H1 (cell line): ENCODE data around the gene SKP2. TPM values are rescaled to one million over a fixed set of nuclear protein-coding genes. Genes with fewer than 3 reads are reported as not detected.

ENCODE experiments used
- ATF2 ChIP-seq: IDR thresholded peaks from 2 replicates; pipeline ENCODE4 v1.6.1; 2012; ENCODE audit warnings: low read length, inconsistent platforms
- BRCA1 ChIP-seq: IDR thresholded peaks from 2 replicates; pipeline ENCODE4 v1.6.1; 2012; ENCODE audit warnings: low read depth, low read length, improper control_type of control experiment
- GTF2F1 ChIP-seq: IDR thresholded peaks from 2 replicates; pipeline ENCODE4 v1.6.1; 2012; ENCODE audit warnings: low read depth, low read length, improper control_type of control experiment, borderline replicate concordance
- PHF8 ChIP-seq: fragments of 200-600 bp; sonication (generic); conservative IDR thresholded peaks from 2 replicates; pipeline ENCODE4 v1.7.1; 2012; ENCODE audit warnings: low read depth, mild to moderate bottlenecking, inconsistent platforms, low read length, moderate library complexity
- RXRA ChIP-seq: IDR thresholded peaks from 2 replicates; pipeline ENCODE4 v1.6.1; 2011; ENCODE audit warnings: low read depth, mild to moderate bottlenecking, low read length, moderate library complexity; ENCODE audit not compliant: insufficient read depth
- SIX5 ChIP-seq: IDR thresholded peaks from 2 replicates; pipeline ENCODE4 v1.6.1; 2011; ENCODE audit warnings: mild to moderate bottlenecking, low read depth, low read length
- TBP ChIP-seq: IDR thresholded peaks from 2 replicates; pipeline ENCODE4 v1.6.1; 2011; ENCODE audit warnings: low read depth, low read length, improper control_type of control experiment
- TEAD4 ChIP-seq: IDR thresholded peaks from 2 replicates; pipeline ENCODE4 v1.6.1; 2012; ENCODE audit warnings: low read depth, low read length, inconsistent platforms, mixed read lengths
- polyA plus RNA-seq, 7 experiments: library from polyadenylated mRNA; depleted of rRNA in 3 of 7; stranded (reverse) in 5 of 7; unstranded in 2 of 7; fragments of >200 nt in 5 of 7; fragments of 200-250 nt in 2 of 7; gene quantifications; 1 replicate in 5 of 7; 2 replicates in 1 of 7; 4 replicates in 1 of 7; pipeline versions ENCODE4 v1.2.1 to v1.2.3, GENCODE V29; 2011 to 2013; ENCODE audit warnings: missing spikeins in 2 of 7, mixed read lengths in 2 of 7
- total RNA-seq: library from RNA; stranded (reverse); fragmentation: NEBNext Ultra II Directional; extraction: Animal tissue kit (Norgen Biotek cat#: 25700); gene quantifications from 2 replicates; pipeline ENCODE4 v1.2.1, GENCODE V29; 2021
- TF ChIP-seq, protein P1 (sequence below): IDR thresholded peaks from 2 replicates; pipeline ENCODE4 v1.6.1; 2011; ENCODE audit warnings: low read depth, mild to moderate bottlenecking, low read length; ENCODE audit not compliant: insufficient read depth

The SKP2 gene
- total and polyA plus RNA-seq, 2 of the 8 experiments (the other 6 are each of a cell fraction or from before 2014, with no cell fraction given), result 49.9 to 104 TPM

GRCh38 chr5:36180556-36181350 lies 28.8 kb downstream of the SKP2 start (continued):
- no peak for TF ChIP-seq ATF2
- TF ChIP-seq PHF8, result no peak
- no peak for TF ChIP-seq SIX5
- TF ChIP-seq RXRA, result no peak
- no peak for TF ChIP-seq TBP
- TF ChIP-seq GTF2F1, result no peak
- no peak for TF ChIP-seq BRCA1
- TF ChIP-seq, protein P1, sequence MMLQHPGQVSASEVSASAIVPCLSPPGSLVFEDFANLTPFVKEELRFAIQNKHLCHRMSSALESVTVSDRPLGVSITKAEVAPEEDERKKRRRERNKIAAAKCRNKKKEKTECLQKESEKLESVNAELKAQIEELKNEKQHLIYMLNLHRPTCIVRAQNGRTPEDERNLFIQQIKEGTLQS, result no peak
- no peak for TF ChIP-seq TEAD4
